PFSK-1 (cell line): ENCODE results near the gene WNT7B.

Source experiments
- FOXP2 ChIP-seq: optimal IDR thresholded peaks from 2 replicates; pipeline ENCODE3; 2011; ENCODE audit warnings: borderline replicate concordance, control low read depth, inconsistent platforms; ENCODE audit not compliant: insufficient read depth; ENCODE audit errors: extremely low read length, extremely low read depth
- POLR2AphosphoS5 ChIP-seq: IDR thresholded peaks from 2 replicates; pipeline ENCODE4 v1.6.1; 2012; ENCODE audit warnings: low read depth, mild to moderate bottlenecking, control low read depth, low read length, moderate library complexity
- REST ChIP-seq, 2 experiments: IDR thresholded peaks; 2 replicates each; pipeline versions ENCODE4 v1.6.1 to v1.8.0; 2011 to 2012; ENCODE audit warnings: low read depth in 2 of 2, low read length in 2 of 2, control low read depth in 1 of 2, inconsistent platforms in 1 of 2, mild to moderate bottlenecking in 1 of 2, moderate library complexity in 1 of 2; ENCODE audit not compliant: insufficient read depth in 1 of 2
- SIN3A ChIP-seq: IDR thresholded peaks from 2 replicates; pipeline ENCODE4 v1.6.1; 2012; ENCODE audit warnings: mild to moderate bottlenecking, low read length, moderate library complexity, borderline replicate concordance; ENCODE audit not compliant: insufficient read depth
- TAF1 ChIP-seq: IDR thresholded peaks from 2 replicates; pipeline ENCODE4 v1.6.1; 2012; ENCODE audit warnings: low read length, control low read depth, borderline replicate concordance; ENCODE audit not compliant: insufficient read depth

WNT7B gene

GRCh38 chr22:45960477-45961386 lies 16.2 kb downstream of the WNT7B start:
- TF ChIP-seq TAF1 (no peak), SIN3A (no peak), REST (IDR thresholded peaks at IDR 0.05; ENCODE audit: insufficient read depth in 1 of 2, low read depth in 2 of 2, low read length in 2 of 2) (no peak), FOXP2 (no peak), POLR2AphosphoS5 (no peak)

DNA sequence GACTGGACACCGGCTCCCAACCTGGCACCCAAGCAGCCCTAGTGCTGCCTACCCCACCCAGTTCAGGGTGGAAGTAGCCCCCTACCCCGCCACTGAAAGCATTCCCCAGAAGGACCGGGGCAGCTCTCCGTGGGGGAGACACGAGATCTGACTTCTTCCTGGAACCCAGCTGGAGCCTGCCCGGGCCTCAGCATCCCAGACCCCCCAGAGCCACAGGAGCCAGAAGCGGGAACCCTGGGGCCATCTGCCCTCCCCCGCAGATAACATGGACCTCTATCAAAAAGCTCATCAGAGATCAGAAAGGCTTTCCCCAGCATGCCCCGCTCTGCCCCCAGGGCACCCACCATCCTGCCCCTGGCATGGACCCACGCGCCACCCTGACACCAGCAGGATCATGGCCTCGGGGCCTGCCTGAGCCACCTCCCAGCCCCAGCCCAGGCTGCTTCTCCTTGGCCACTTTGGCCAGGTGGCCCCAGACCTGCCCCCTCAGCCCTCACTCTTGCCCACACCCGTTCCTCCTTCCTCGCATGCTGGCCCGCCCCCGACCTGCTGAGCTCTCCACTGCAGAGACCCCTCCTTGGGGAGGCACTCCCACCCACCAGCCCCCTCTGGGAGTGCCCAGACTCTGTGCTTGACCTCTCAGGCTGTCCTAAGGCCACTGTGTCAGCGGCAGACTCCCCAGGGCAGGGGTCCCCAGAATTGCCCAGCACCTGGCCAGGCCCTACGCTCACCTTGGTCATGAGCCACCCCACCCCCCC lies 17.1 kb downstream of the WNT7B start:
- no peak for TF ChIP-seq TAF1

DNA sequence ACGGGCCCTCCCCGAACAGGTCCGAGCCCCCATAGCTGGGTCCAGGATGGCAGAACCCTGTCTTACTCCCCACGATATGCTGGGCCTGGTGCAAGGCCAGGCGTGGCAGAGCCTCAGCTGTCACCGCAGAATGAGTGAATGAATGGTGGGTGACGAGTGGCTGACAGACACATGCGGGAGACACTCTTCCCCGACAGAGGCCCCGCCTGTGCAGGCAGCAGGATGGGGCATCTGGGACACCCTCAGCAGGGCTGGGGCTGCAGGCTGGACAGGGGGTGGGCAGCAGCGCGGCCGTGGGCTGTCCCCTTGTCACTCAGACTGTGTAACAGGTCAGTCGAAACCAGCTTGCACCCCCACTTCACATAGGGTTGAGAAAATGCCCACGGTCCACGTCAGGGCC lies 18.0 kb downstream of the WNT7B start:
- TF ChIP-seq POLR2AphosphoS5 (no peak), TAF1 (no peak), REST (IDR thresholded peaks at IDR 0.05; ENCODE audit: insufficient read depth in 1 of 2, low read depth in 2 of 2, low read length in 2 of 2) (no peak), FOXP2 (no peak), SIN3A (no peak)

GRCh38 chr22:45957826-45958225 lies 19.1 kb downstream of the WNT7B start:
- TF ChIP-seq FOXP2 (no peak), REST (IDR thresholded peaks at IDR 0.05; ENCODE audit: insufficient read depth in 1 of 2, low read depth in 2 of 2, low read length in 2 of 2) (no peak)

DNA sequence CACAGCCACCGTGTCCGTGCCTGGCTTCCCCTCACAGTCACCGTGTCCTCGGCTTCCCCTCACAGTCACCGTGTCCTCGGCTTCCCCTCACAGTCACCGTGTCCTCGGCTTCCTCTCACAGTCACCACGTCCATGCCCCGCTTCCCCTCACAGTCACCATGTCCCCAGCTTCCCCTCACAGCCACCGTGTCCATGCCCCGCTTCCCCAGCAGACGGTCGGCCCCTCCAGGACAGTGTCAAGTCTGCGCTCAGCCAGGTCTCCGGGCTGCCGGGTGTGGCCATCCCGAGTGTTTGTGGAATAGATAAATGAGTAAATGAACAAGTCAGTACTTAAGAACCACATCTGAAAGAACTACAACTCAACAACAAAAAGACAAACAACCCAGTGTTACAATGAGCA lies 23.8 kb downstream of the WNT7B start:
- TF ChIP-seq REST (IDR thresholded peaks at IDR 0.05; ENCODE audit: insufficient read depth in 1 of 2, low read depth in 2 of 2, low read length in 2 of 2) (no peak), POLR2AphosphoS5 (no peak), TAF1 (no peak), FOXP2 (no peak), SIN3A (no peak)
